ENCODE results near the gene BTBD9.

BTBD9 gene

GRCh38 chr6:38194589-38194988 is 445.1 kb downstream of the BTBD9 start:
- DNase-seq (ENCODE audit: low spot score) = no peak

DNA sequence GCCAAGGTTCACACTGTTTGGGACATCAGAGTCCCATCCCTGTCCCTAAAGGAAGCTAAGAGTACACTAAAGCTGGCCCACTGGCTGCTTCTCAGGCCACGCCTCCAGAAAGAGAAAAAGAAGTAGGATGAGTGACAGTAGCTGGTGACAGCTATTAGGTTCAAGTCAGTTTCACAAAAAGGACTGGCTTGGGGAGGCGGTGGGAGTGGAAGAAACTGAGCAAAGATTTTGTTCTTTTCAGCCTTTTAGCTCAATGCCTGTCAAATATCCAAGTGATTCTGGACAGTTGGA is 445.5 kb downstream of the BTBD9 start:
- DNase-seq (ENCODE audit: low spot score) = no peak

DNA sequence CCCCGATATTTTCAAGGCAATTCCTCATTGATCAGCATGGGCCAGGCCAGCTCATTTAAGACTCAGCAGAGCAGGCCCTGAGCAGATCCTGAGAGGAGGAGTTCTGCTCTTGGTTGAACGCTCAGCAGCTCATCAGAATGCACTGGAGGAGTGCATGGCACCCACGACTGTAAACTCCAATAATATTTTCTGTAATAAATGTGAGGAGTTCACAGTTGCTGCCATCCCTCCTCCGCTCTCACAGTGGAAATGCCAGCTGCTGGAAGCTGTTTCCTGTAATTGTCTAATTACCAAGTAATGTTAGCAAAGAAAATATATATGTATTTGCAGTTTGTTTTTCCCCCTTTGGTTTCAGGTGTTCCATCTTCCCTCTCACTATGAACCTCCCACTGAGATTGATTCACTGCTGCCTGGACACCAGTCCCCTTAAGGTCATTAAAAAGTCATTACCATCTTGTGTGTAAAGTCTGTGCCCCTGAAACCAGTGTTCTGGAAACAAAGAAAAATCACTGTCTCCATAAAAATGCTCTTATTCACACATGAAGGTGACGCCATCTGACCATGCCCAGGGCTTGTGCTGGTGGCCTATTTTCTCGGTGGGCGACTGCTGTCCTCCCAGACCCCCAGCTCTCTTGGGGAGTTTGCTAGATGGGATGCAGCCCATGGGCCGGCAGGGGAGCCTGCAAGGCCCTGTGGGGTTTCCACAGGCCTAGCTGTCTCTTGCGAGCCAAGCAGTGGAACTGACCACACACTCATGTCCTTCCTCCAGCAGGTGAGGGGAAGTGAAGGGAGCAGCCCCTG is 446.0 kb downstream of the BTBD9 start:
- DNase-seq (ENCODE audit: low spot score) = no peak

DNA sequence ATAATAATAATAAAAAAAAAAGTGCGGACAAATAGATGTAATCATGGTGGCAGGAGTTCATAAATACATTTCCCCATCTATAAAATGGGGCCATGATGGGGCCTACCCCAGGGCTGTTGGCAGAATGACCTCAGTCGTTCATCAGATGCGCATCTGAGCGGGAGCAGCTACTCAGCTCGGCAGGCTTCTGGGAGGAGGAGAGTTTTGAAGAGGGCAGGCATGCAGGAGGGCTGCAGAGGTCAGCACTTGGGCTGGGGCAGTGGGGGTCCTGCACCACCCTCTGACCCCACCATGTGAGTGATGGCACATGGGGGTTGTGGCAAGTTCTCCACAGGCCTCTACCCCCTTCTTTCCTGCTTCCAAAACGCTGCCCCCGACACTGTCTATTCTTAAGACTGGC is 446.7 kb downstream of the BTBD9 start:
- no peak for DNase-seq (ENCODE audit: low spot score)

DNA sequence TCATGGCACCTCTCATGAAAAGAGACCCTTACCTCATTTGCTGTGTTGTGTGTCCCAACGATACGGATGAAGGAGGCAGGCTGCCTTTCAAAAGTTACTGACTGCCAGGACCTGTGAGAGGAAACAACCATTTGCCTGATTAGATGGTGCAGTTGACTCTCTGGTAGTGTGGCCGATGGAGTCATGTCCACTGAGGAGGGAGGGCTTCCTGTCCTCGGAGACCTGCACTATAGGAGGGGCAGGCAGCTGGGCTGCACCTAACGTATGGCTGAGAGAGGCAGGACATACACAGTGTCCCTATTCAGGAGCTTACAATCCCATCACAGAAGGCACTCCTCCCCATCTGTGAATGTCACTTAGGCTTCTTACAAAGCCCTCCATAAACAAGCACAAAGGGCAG is 447.2 kb downstream of the BTBD9 start:
- no peak for DNase-seq (ENCODE audit: low spot score)

DNA sequence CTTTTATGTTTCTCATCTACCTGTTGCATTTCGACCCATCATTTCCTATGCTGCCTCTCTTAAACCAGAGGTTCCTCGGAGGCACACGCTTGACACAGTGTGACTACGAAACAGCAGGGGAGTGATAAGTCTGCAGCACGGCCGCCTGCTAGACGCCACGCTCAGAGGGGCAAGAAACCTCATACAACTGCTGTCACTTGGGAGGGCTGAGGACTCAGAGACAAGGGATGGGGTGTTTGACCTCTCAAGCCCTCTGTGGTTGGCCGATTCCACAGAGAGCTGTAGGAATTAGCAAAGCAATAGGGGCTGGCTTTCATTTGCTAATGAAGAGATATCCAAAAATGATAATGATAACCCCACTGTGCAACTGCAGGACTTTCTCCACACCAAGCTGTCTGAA is 447.7 kb downstream of the BTBD9 start:
- no peak for DNase-seq (ENCODE audit: low spot score)

DNA sequence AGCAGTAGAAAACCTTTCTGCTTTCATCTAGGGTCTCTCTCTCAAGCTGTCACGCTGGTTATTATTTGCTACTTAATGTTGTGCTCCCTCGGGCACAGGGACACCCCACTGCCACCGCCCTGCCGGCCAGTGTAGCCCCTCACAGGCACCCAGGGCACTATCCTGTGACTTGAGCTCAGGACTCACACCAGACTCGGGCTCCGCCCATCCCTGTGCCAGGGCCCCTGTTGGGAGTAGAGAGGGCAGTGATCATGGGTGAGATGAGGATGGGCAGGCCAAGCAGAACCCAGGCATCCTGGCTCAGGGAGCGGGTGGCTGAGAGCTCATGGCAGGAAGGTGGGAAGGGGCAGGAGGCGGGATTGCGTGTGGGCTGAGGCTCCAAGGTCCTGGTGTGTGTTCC is 448.3 kb downstream of the BTBD9 start:
- no peak for DNase-seq (ENCODE audit: low spot score)

- DNase-seq (ENCODE audit: low spot score) = no peak
Measured at GRCh38 chr6:38188677-38189335, 450.9 kb downstream of the BTBD9 start.

- no peak for DNase-seq (ENCODE audit: low spot score)
Measured at GRCh38 chr6:38187811-38188590, 451.7 kb downstream of the BTBD9 start.

- peak; percentile 69 for DNase-seq (ENCODE audit: low spot score)
Measured at GRCh38 chr6:38187325-38187724, 452.4 kb downstream of the BTBD9 start.

GRCh38 chr6:38185752-38186151 is 454.0 kb downstream of the BTBD9 start:
- no peak for DNase-seq (ENCODE audit: low spot score)

GRCh38 chr6:38185244-38185643 is 454.5 kb downstream of the BTBD9 start:
- DNase-seq (ENCODE audit: low spot score) = peak; percentile 59

GRCh38 chr6:38184585-38185080 is 455.1 kb downstream of the BTBD9 start:
- peak; percentile 37 for DNase-seq (ENCODE audit: low spot score)

- no peak for DNase-seq (ENCODE audit: low spot score)
Measured at GRCh38 chr6:38183856-38184584, 455.7 kb downstream of the BTBD9 start.

GRCh38 chr6:38182426-38182825 is 457.3 kb downstream of the BTBD9 start:
- no peak for DNase-seq (ENCODE audit: low spot score)

- no peak for DNase-seq (ENCODE audit: low spot score)
Measured at GRCh38 chr6:38180586-38180985, 459.1 kb downstream of the BTBD9 start.

DNA sequence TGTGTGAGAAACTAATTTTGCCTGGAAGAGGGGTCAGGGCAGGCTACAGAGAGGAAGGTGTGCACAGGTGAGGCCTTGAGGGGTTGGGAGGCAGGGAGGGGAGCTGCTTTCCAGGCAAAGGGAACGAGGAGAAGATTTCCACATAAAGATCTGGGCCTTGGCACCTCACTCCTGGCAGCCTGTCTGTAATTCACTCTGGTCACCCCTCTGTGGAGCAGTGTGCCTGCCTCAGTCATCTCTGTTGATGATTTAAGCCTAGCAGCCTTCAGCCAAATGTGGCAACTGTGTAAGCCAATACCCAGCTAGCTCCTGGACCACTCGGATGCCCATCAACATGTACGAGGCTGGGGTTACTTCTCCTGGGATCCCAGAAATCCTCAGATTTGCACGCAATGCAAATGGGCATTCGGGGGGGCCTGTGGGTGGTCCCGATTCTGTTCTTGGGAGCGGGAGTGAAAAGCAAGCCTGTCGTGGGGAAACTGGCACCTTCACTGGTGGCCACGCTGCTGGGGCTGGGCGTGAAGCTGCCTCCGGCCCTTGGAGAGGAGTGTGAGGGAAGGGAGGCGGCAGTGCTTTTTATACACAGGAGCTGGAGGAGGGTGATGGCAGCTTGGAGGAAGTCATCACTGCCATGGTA is 459.8 kb downstream of the BTBD9 start:
- no peak for DNase-seq (ENCODE audit: low spot score)

DNA sequence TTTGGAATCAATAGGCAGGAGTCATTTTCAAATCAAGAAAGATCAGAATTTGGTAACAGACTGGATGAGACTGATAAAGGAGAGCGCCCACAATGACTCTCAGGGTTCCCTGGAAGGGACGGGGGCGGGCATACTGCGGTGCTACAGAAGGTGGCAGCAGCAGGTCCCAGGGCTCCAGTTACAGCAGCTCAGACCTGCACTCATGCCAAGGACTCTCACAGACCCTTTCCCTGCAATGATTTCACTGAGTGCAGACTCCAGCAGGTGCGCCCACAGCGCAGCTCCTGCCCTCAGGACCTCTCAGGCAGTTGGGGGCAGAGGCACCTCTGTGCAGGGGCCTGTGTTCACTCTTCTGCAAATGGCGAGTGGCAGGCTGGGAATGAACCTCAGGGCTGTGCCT is 460.4 kb downstream of the BTBD9 start:
- DNase-seq (ENCODE audit: low spot score) = no peak

DNA sequence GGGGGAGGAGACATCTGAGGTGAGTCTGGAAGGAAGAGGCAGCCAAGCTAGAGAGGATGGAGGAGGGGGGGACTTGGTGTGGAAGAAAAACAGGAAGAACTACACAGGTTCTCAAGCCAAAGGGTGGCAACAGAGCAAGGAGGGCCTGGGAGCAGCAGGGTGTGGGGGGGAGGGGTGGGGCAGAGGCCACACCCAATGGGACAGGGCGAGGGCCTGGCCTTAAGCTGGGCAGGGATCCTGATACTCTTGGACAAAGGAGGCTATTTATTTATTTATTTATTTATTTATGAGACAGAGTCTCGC is 461.2 kb downstream of the BTBD9 start:
- DNase-seq (ENCODE audit: low spot score) = no peak

GRCh38 chr6:38177882-38178583 is 461.7 kb downstream of the BTBD9 start:
- DNase-seq (ENCODE audit: low spot score) = no peak
